Lung (tissue), 12 donors: ENCODE results near the gene GPR45. TPM values are rescaled to one million over a fixed set of nuclear protein-coding genes. Genes with fewer than 3 reads are reported as not detected.
A peak's percentile ranks its signal among the peaks of the same experiment; 100 is the strongest.
"Not testable (repeated sequence)": the region's sequence is repeated elsewhere in the genome, so short reads cannot be mapped to it uniquely, and the experiment has no call there.

ENCODE experiments used
- ATAC-seq: fragments of 200-7000 bp; cut with Tn5 transposase; one replicate; pipeline ENCODE4 v1.9.1; 2020; ENCODE audit warnings: moderate number of reproducible peaks; ENCODE audit not compliant: insufficient read depth, low FRiP score
- DNase-seq, 3 donors: peaks; one replicate each; pipeline ENCODE4 v3.0.0-alpha.2; 2013 to 2017
- H3K27ac ChIP-seq, 2 donors: one replicate each; pipeline ENCODE4 v1.5.1; 2013; ENCODE audit warnings: mild to moderate bottlenecking in 2 of 2, moderate library complexity in 2 of 2, control low read depth in 1 of 2, inconsistent platforms in 1 of 2, low read depth in 1 of 2, low read length in 1 of 2
- H3K27me3 ChIP-seq, 3 donors: one replicate each; pipeline ENCODE4 v1.5.1; 2013; ENCODE audit warnings: low read length in 2 of 3; ENCODE audit not compliant: control insufficient read depth in 3 of 3, insufficient read depth in 3 of 3
- H3K36me3 ChIP-seq, 4 donors: one replicate each; pipeline ENCODE4 v1.5.1; 2013; ENCODE audit warnings: low read length in 4 of 4, mild to moderate bottlenecking in 1 of 4, moderate library complexity in 1 of 4; ENCODE audit not compliant: control insufficient read depth in 4 of 4, insufficient read depth in 4 of 4
- H3K4me1 ChIP-seq, 5 donors: one replicate each; pipeline ENCODE4 v1.5.1; 2013; ENCODE audit warnings: low read length in 5 of 5, mild to moderate bottlenecking in 2 of 5, moderate library complexity in 1 of 5; ENCODE audit not compliant: control insufficient read depth in 5 of 5, insufficient read depth in 5 of 5
- H3K4me3 ChIP-seq: one replicate; pipeline ENCODE4 v1.5.1; 2013; ENCODE audit warnings: mild to moderate bottlenecking, control low read depth, moderate library complexity
- H3K9ac ChIP-seq, 2 donors: one replicate each; pipeline ENCODE4 v1.5.1; 2013; ENCODE audit warnings: low read length in 2 of 2, control low read depth in 1 of 2; ENCODE audit not compliant: insufficient read depth in 1 of 2
- H3K9me3 ChIP-seq, 4 donors: one replicate each; pipeline ENCODE4 v1.5.1; 2013; ENCODE audit warnings: low read length in 3 of 4, mild to moderate bottlenecking in 1 of 4, moderate library complexity in 1 of 4; ENCODE audit not compliant: control insufficient read depth in 4 of 4, insufficient read depth in 3 of 4
- WGBS, 2 donors: extraction: QIAGEN DNeasy Blood & Tissue Kit; methylation state at CpG; one replicate each; pipeline ENCODE4 v1.1.7; 2013; 5-methylcytosine and 5-hydroxymethylcytosine counted together
- polyA plus RNA-seq, 2 donors: library from polyadenylated mRNA; stranded (reverse); fragments of 200-250 nt; gene quantifications; one replicate each; pipeline ENCODE4 v1.2.1, GENCODE V29; 2013
- total RNA-seq, 2 donors: library from RNA; depleted of rRNA in 1 of 2; stranded (reverse); fragments of >200 nt in 1 of 2; gene quantifications; one replicate each; pipeline ENCODE4 v1.2.1, GENCODE V29; 2014 to 2021
- TF ChIP-seq, protein P1 (sequence below): IDR thresholded peaks from 2 replicates; pipeline ENCODE4 v1.5.1; 2012; ENCODE audit warnings: mild to moderate bottlenecking; ENCODE audit errors: control extremely low read depth, extremely low read depth
- donor health status: control.
- donor health status: control.
- donor health status: Bipolar disorder and iron deficiency.
- donor health status: healthy.
- donor health status: DM: yes; HTN: yes; CAD: no.

Gene GPR45
- total and polyA plus RNA-seq, 4 donors = not detected

DNA sequence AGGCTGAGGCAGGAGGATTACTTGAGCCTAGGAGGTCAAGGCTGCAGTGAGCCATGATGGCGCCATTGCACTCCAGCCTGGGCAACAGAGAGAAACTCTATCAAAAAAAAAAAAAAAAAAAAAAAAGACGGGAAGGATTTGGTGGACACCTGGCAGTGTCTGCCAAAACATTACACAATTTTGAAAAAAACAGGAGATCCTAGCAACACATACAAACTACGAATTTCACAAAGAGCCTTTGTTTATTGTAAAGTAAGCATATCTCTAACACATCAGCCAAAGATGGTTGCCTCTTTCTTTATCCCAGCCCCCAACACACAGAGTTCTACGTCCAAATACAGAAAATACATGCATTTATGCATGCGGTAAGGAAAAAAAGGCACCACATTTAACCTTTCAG, 7.6 kb downstream of the GPR45 start:
- Histone ChIP-seq H3K4me1 (no peaks in the 10 kb centered on the region), H3K9ac (no peak overlapping the region), H3K9me3 (no peaks in the 10 kb centered on the region), H3K27me3 (peaks cover 0 to 2% (median 2%) of the 10 kb centered on the region in 3 donors), H3K27ac (no peak overlapping the region), H3K4me3 (no peak overlapping the region), H3K36me3 (no peaks in the 10 kb centered on the region)
- no peak for ATAC-seq
- 76 to 80% methylated on average over 5 of the region's 5 CpGs for WGBS, 2 donors
- DNase-seq = peak in 1 of 3 donors; percentile 9
- TF ChIP-seq, protein P1, sequence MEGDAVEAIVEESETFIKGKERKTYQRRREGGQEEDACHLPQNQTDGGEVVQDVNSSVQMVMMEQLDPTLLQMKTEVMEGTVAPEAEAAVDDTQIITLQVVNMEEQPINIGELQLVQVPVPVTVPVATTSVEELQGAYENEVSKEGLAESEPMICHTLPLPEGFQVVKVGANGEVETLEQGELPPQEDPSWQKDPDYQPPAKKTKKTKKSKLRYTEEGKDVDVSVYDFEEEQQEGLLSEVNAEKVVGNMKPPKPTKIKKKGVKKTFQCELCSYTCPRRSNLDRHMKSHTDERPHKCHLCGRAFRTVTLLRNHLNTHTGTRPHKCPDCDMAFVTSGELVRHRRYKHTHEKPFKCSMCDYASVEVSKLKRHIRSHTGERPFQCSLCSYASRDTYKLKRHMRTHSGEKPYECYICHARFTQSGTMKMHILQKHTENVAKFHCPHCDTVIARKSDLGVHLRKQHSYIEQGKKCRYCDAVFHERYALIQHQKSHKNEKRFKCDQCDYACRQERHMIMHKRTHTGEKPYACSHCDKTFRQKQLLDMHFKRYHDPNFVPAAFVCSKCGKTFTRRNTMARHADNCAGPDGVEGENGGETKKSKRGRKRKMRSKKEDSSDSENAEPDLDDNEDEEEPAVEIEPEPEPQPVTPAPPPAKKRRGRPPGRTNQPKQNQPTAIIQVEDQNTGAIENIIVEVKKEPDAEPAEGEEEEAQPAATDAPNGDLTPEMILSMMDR = no peak

DNA sequence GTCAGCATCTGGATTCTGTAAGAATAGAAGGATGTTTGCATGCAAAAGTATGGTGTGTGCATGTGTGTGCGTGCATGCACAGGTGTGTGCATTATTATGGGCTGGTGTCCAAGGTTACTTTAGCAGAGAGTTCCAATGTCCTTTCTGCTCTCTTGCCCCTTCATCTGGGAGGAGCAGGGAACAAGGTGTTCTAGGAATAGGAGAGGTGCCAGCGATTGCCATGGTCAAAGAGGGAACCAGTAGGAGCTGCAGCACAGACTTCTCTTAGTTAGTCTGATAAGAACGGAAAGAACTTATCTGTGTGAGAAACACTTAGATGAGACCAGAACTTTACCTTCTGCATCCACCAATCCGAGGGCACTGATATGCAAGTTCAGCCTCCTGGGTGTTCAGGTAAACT, 8.3 kb downstream of the GPR45 start:
- 92% methylated on average over 4 of the region's 4 CpGs for WGBS, 2 donors
- no peak overlapping the region for H3K27ac ChIP-seq

DNA sequence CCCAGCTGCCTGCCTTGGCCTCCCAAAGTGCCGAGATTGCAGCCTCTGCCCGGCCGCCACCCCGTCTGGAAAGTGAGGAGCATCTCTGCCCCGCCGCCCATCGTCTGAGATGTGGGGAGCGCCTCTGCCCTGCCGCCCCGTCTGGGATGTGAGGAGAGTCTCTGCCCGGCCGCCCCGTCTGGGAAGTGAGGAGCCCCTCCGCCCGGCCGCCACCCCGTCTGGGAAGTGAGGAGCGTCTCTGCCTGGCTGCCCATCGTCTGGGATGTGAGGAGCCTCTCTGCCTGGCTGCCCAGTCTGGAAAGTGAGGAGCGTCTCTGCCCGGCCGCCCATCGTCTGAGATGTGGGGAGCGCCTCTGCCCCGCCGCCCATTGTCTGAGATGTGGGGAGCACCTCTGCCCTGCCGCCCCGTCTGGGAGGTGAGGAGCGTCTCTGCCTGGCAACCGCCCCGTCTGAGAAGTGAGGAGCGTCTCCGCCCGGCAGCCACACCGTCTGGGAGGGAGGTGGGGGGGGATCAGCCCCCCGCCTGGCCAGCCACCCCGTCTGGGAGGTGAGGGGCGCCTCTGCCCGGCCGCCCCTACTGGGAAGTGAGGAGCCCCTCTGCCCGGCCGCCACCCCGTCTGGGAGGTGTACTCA, 9.6 kb downstream of the GPR45 start:
- WGBS, 2 donors = 95 to 98% methylated on average over 41 to 43 of the region's 43 CpGs
- not testable (repeated sequence) for DNase-seq, H3K9me3 ChIP-seq, H3K9ac ChIP-seq, H3K4me1 ChIP-seq, H3K27ac ChIP-seq, H3K36me3 ChIP-seq, ATAC-seq, H3K4me3 ChIP-seq
- H3K27me3 ChIP-seq = peaks cover 0 to 13% (median 2%) of the 10 kb centered on the region in 3 donors

More for the DNA sequence above, 8.3 kb downstream of the GPR45 start:
- Histone ChIP-seq H3K9ac (no peak overlapping the region), H3K4me3 (no peak overlapping the region), H3K4me1 (no peaks in the 10 kb centered on the region), H3K36me3 (no peaks in the 10 kb centered on the region), H3K27me3 (peaks cover 0 to 6% (median 2%) of the 10 kb centered on the region in 3 donors), H3K9me3 (no peaks in the 10 kb centered on the region)
- TF ChIP-seq, protein P1 = no peak
- ATAC-seq = no peak
- DNase-seq = no peak

DNA sequence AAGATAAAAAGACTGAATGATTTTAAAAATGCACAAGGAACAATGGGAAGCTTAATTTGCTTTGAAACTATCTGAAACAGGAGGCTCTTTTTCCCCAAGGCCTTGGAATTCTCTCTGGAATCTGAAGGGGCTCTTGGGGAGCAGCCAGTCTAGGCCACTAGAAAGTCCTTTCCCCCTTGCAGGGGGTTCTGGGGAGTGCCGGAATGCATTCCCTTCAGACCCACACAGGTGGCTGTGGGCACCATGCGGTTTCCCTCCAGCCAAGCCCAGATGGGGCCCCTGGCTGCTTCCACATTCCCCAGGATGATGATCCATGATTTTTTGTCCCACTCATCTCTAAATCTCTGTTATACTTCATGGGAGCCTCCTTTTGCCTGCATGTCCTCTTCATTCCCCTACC, 10.7 kb downstream of the GPR45 start:
- Histone ChIP-seq H3K36me3 (no peaks in the 10 kb centered on the region), H3K9me3 (peaks cover 0 to 2% (median 0%) of the 10 kb centered on the region in 4 donors), H3K4me1 (no peaks in the 10 kb centered on the region), H3K27me3 (peaks cover 0 to 16% (median 4%) of the 10 kb centered on the region in 3 donors), H3K27ac (no peak overlapping the region), H3K9ac (no peak overlapping the region), H3K4me3 (no peak overlapping the region)
- TF ChIP-seq, protein P1 = no peak
- ATAC-seq = no peak
- 69 to 85% methylated on average over 2 of the region's 2 CpGs for WGBS, 2 donors
- DNase-seq = peak; percentile 8 to 43 (median 22)
